Endothelial cell of umbilical vein (primary cell): ENCODE results near the gene ZNF837. TPM values are rescaled to one million over a fixed set of nuclear protein-coding genes. Genes with fewer than 3 reads are reported as not detected.

Source experiments
- BruUV-seq: library from RNA; stranded (reverse); fragments of 400-500 nt; replicated peaks from 2 replicates; lab custom pipeline; 2021; lab: Mats Ljungman, UMichigan
- CTCF ChIA-PET: fragments of 300-600, 350-600 bp; sonication (Branson Sonifier 250); formaldehyde crosslinking; loops from one replicate; lab custom pipeline; 2021; ENCODE audit warnings: antibody characterized with exemption, inconsistent platforms; lab: Charles Lee
- POLR2A ChIA-PET: fragments of 300-600, 350-600 bp; sonication (Branson Sonifier 250); formaldehyde crosslinking; loops from one replicate; lab custom pipeline; 2021; ENCODE audit warnings: antibody characterized with exemption, inconsistent platforms; lab: Charles Lee
- DNase-seq: peaks from one replicate; pipeline ENCODE4 v3.0.0-alpha.2; 2011; ENCODE audit warnings: low read depth, low spot score
- FAIRE-seq: peaks from 2 replicates; lab custom pipeline; 2011; peaks lifted over from hg19 to GRCh38; lab: Jason Lieb, UNC
- H2AFZ ChIP-seq: 2 replicates; pipeline ENCODE4 v1.6.0; 2012; ENCODE audit warnings: low read depth, low read length, control low read depth, inconsistent platforms
- H3K27ac ChIP-seq: 2 replicates; pipeline ENCODE4 v1.5.1; 2011; ENCODE audit warnings: low read depth, mild to moderate bottlenecking, control low read depth, low read length, moderate library complexity; ENCODE audit not compliant: insufficient read depth
- H3K27me3 ChIP-seq, 2 experiments: 2 replicates each; pipeline versions ENCODE4 v1.6.0 to v1.6.1; 2011; ENCODE audit warnings: low read length in 2 of 2, mixed read lengths in 1 of 2; ENCODE audit not compliant: control insufficient read depth in 2 of 2, insufficient read depth in 2 of 2
- H3K36me3 ChIP-seq, 2 experiments: 2 replicates in 1 of 2; 3 replicates in 1 of 2; pipeline ENCODE4 v1.5.1; 2011; ENCODE audit warnings: low read length in 2 of 2, mild to moderate bottlenecking in 1 of 2, moderate library complexity in 1 of 2; ENCODE audit not compliant: control insufficient read depth in 2 of 2, insufficient read depth in 2 of 2; ENCODE audit errors: extremely low read depth in 1 of 2
- H3K4me1 ChIP-seq: 3 replicates; pipeline ENCODE4 v1.5.1; 2011; ENCODE audit warnings: mild to moderate bottlenecking, low read length; ENCODE audit not compliant: control insufficient read depth, insufficient read depth; ENCODE audit errors: extremely low read depth
- H3K4me2 ChIP-seq: 2 replicates; pipeline ENCODE4 v1.6.1; 2011; ENCODE audit warnings: low read length, control low read depth, mixed read lengths; ENCODE audit not compliant: insufficient read depth
- H3K4me3 ChIP-seq, 3 experiments: fragments of 200-600 bp in 1 of 3; sonication (generic), shearing (Covaris generic) in 1 of 3; replicated peaks in 1 of 3; 2 replicates each; pipeline ENCODE4 v1.5.1; 2011 to 2016; ENCODE audit warnings: control low read depth in 3 of 3, low read length in 3 of 3, mild to moderate bottlenecking in 2 of 3, inconsistent platforms in 1 of 3, low read depth in 1 of 3, moderate library complexity in 1 of 3; ENCODE audit not compliant: insufficient read depth in 1 of 3
- H3K79me2 ChIP-seq: 2 replicates; pipeline ENCODE4 v1.6.0; 2012; ENCODE audit warnings: low read length, inconsistent platforms; ENCODE audit not compliant: control insufficient read depth, insufficient read depth
- H3K9ac ChIP-seq: replicated peaks from 2 replicates; pipeline ENCODE3; 2011; ENCODE audit warnings: low read length, control low read depth; ENCODE audit not compliant: insufficient read depth; ENCODE audit errors: extremely low read depth
- H3K9me1 ChIP-seq: replicated peaks from 3 replicates; pipeline ENCODE4 v1.6.0; 2011; ENCODE audit warnings: mild to moderate bottlenecking, low read length; ENCODE audit not compliant: control insufficient read depth, insufficient read depth; ENCODE audit errors: extremely low read depth
- H3K9me3 ChIP-seq: replicated peaks from 2 replicates; pipeline ENCODE4 v1.5.1; 2012; ENCODE audit warnings: low read length, inconsistent platforms; ENCODE audit not compliant: control insufficient read depth, insufficient read depth
- H4K20me1 ChIP-seq: replicated peaks from 2 replicates; pipeline ENCODE3; 2011; ENCODE audit warnings: mild to moderate bottlenecking, low read length; ENCODE audit not compliant: control insufficient read depth, insufficient read depth; ENCODE audit errors: extremely low read depth
- EZH2 ChIP-seq: IDR thresholded peaks from 2 replicates; pipeline ENCODE4 v1.6.1; 2012; ENCODE audit warnings: borderline replicate concordance, low read depth, mild to moderate bottlenecking, moderate library complexity, low read length, inconsistent platforms; ENCODE audit not compliant: severe bottlenecking
- FOS ChIP-seq: IDR thresholded peaks from 2 replicates; pipeline ENCODE4 v1.6.1; 2011; ENCODE audit warnings: mild to moderate bottlenecking, low read length, moderate library complexity, borderline replicate concordance; ENCODE audit not compliant: insufficient read depth
- GATA2 ChIP-seq: IDR thresholded peaks from 2 replicates; pipeline ENCODE4 v1.7.0; 2011; ENCODE audit warnings: low read depth, mild to moderate bottlenecking, moderate library complexity, mixed read lengths, low read length; ENCODE audit not compliant: insufficient read length, insufficient read depth
- JUN ChIP-seq: IDR thresholded peaks from 2 replicates; pipeline ENCODE4 v1.6.1; 2011; ENCODE audit warnings: borderline replicate concordance, low read depth; ENCODE audit not compliant: insufficient read length, insufficient read depth
- MYC ChIP-seq: IDR thresholded peaks from one replicate; pipeline ENCODE4 v1.6.1; 2011; ENCODE audit warnings: mild to moderate bottlenecking, low read depth, low read length
- POLR2A ChIP-seq: IDR thresholded peaks from 2 replicates; pipeline ENCODE4 v1.6.1; 2012; ENCODE audit warnings: low read depth, mild to moderate bottlenecking, control low read depth, low read length
- POLR2AphosphoS5 ChIP-seq: IDR thresholded peaks from 2 replicates; pipeline ENCODE4 v1.6.1; 2012; ENCODE audit warnings: low read depth, mild to moderate bottlenecking, control low read depth, low read length, moderate library complexity; ENCODE audit not compliant: insufficient read depth
- dilution Hi-C: fragments of 300-500 bp; cut with MboI; formaldehyde crosslinking; loops from one replicate; pipeline ENCODE4 v1.15.0; 2019; ENCODE audit warnings: low sequenced_read_pairs; ENCODE audit not compliant: extremely low pct_ligation_motif_present
- intact Hi-C: fragments of 100-400 bp; cut with micrococcal nuclease; formaldehyde crosslinking; loops from one replicate; pipeline ENCODE4 v1.10.0; 2022
- polyA plus RNA-seq, 4 experiments: library from polyadenylated mRNA; depleted of rRNA in 3 of 4; stranded (reverse) in 3 of 4; unstranded in 1 of 4; fragments of >200 nt; gene quantifications; 2 replicates each; pipeline versions ENCODE4 v1.2.1 to v1.2.3, GENCODE V29; 2011 to 2012; ENCODE audit warnings: missing spikeins in 1 of 4
- total RNA-seq: library from RNA; stranded (reverse); gene quantifications from 2 replicates; pipeline ENCODE4 v1.2.3, GENCODE V29; 2021
- TF ChIP-seq, protein P1 (sequence below), 2 donors: IDR thresholded peaks; 1 replicate in 1 of 2; 2 replicates in 1 of 2; pipeline ENCODE4 v1.5.1; 2011; ENCODE audit warnings: low read length in 2 of 2, mild to moderate bottlenecking in 2 of 2, moderate library complexity in 2 of 2, control low read depth in 1 of 2, inconsistent platforms in 1 of 2, low read depth in 1 of 2; ENCODE audit not compliant: insufficient read depth in 1 of 2; ENCODE audit errors: extremely low read depth in 1 of 2
- TF ChIP-seq, protein P2 (sequence below): IDR thresholded peaks from 2 replicates; pipeline ENCODE4 v1.6.1; 2011; ENCODE audit not compliant: insufficient read depth, insufficient read length

Gene ZNF837
- total and polyA plus RNA-seq, 2 donors (not counting 3 experiments of a cell fraction or from before 2014, with no cell fraction given): 1.4 to 1.6 TPM

- peak overlapping the region; percentile 67 to 93 (median 75) for H3K4me3 ChIP-seq
- dilution Hi-C loops (no loop called here), intact Hi-C loops (no loop called here)
- H3K27ac ChIP-seq: no peak overlapping the region
- peak overlapping the region; percentile 91 for H3K9ac ChIP-seq
- no TSS peak for BruUV-seq
- H3K4me2 ChIP-seq: peak overlapping the region; percentile 74
- TF ChIP-seq, protein P1, sequence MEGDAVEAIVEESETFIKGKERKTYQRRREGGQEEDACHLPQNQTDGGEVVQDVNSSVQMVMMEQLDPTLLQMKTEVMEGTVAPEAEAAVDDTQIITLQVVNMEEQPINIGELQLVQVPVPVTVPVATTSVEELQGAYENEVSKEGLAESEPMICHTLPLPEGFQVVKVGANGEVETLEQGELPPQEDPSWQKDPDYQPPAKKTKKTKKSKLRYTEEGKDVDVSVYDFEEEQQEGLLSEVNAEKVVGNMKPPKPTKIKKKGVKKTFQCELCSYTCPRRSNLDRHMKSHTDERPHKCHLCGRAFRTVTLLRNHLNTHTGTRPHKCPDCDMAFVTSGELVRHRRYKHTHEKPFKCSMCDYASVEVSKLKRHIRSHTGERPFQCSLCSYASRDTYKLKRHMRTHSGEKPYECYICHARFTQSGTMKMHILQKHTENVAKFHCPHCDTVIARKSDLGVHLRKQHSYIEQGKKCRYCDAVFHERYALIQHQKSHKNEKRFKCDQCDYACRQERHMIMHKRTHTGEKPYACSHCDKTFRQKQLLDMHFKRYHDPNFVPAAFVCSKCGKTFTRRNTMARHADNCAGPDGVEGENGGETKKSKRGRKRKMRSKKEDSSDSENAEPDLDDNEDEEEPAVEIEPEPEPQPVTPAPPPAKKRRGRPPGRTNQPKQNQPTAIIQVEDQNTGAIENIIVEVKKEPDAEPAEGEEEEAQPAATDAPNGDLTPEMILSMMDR (IDR thresholded peaks at IDR 0.05; ENCODE audit: extremely low read depth in 1 of 2, insufficient read depth in 1 of 2, low read depth in 1 of 2, low read length in 2 of 2): no peak
- TF ChIP-seq MYC: no peak
- no peaks in the 10 kb centered on the region for H3K27me3 ChIP-seq
- DNase-seq: no peak
- H2AFZ ChIP-seq: no peak overlapping the region
- peaks cover 5 to 6% of the 10 kb centered on the region in 2 experiments for H3K36me3 ChIP-seq
- H3K4me1 ChIP-seq: peaks cover 17% of the 10 kb centered on the region
- H3K9me1 ChIP-seq: no peaks in the 10 kb centered on the region
- H4K20me1 ChIP-seq: peaks cover 2% of the 10 kb centered on the region
- POLR2A ChIA-PET: no interaction called here
- peaks cover 36% of the 10 kb centered on the region for H3K79me2 ChIP-seq
- no peak for FAIRE-seq
- no peaks in the 10 kb centered on the region for H3K9me3 ChIP-seq
- CTCF ChIA-PET: no interaction called here
Observed at GRCh38 chr19:58388175-58388526, 7.3 kb upstream of the ZNF837 start.

DNA sequence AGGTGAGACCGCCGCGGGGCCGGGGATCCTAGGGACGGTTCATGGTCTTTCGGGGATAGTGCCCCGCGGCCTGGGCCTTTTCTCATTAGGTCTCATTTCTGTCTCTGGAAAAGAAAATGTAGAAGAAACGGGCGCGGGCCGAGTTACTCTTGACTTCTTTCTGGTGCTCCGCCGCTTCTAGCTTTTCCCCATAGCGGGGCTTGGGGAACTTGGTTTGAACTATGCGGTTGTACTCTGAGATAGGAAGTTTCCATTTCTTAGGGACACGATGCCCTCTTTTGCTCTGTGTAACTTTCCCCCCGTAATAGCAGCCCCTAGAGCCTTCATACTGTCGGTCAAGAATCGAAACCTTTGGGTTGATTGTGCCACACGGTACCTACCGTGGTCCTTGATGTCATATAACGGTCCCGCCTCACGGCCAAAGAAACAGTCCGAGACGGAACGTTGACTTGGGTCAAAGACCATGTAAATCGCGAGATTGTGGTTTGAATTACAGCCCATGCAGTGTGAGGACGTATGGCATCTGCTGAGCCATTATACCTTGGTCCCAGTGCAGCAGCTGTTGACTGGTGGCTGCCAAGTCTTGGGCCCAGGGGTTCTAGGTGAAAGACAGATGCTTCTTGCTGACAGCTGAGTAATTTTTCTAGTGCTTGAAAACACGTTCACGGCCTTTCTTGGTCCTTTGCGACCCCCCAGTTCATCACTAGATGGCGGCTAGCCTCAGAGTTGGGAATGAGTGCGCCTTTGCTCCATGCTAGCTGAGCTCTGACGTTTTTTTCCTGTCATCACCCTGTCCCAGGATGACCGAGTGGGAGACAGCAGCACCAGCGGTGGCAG is 6.7 kb upstream of the ZNF837 start:
- Histone ChIP-seq H3K9ac (peak overlapping the region; percentile 91), H3K4me2 (peak overlapping the region; percentile 74), H4K20me1 (peaks cover 2% of the 10 kb centered on the region), H3K36me3 (peaks cover 0 to 5% of the 10 kb centered on the region in 2 experiments), H2AFZ (no peak overlapping the region), H3K4me1 (peaks cover 17% of the 10 kb centered on the region), H3K79me2 (peaks cover 36% of the 10 kb centered on the region), H3K4me3 (peak overlapping the region; percentile 67 to 93 (median 75)), H3K27me3 (no peaks in the 10 kb centered on the region), H3K27ac (peak overlapping the region; percentile 42), H3K9me3 (no peaks in the 10 kb centered on the region), H3K9me1 (no peaks in the 10 kb centered on the region)
- DNase-seq (no peak), FAIRE-seq (peak; percentile 4)
- TF ChIP-seq MYC (no peak), POLR2A (no peak), EZH2 (no peak), JUN (no peak), GATA2 (no peak), POLR2AphosphoS5 (no peak), FOS (no peak)
- TF ChIP-seq, protein P1 (IDR thresholded peaks at IDR 0.05; ENCODE audit: extremely low read depth in 1 of 2, insufficient read depth in 1 of 2, low read depth in 1 of 2, low read length in 2 of 2): no peak
- TF ChIP-seq, protein P2, sequence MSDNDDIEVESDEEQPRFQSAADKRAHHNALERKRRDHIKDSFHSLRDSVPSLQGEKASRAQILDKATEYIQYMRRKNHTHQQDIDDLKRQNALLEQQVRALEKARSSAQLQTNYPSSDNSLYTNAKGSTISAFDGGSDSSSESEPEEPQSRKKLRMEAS: no peak
- ChIA-PET POLR2A (no interaction called here), CTCF (no interaction called here)
- intact Hi-C loops: loop anchor here (1.0 to 2.0 kb wide), 3 partner anchors 8 to 172 kb away; partner anchors contain the start of gene RNF225
- BruUV-seq: TSS peak; percentile 63
- dilution Hi-C loops: no loop called here
